ENCODE measurements around the gene SFMBT2.

The SFMBT2 gene

DNA sequence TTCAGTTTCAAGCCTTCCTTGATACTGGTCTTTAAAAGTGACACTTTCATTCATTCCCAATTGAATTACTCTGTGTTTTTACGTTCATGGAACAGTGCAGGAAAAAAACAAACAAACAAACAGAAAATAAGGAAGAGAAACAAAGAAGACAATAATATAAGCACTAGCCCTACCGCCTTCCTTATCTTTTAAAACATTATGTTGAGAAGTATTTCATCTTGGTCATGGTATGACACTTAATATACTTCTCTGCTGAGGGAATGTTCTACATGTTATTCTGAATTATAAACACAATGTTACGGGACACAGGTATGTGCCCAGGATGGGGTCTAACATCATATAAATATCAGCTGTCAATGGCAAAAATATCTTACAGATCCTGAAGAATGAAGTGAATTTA lies 176.7 kb downstream of the SFMBT2 start:
- Mint-ChIP-seq H3K36me3 (ENCODE audit: low read depth) (peaks cover 42% of the 10 kb centered on the region), H3K9me3 (peaks cover 13% of the 10 kb centered on the region), H3K4me1 (peaks cover 13% of the 10 kb centered on the region), H3K27ac (peak overlapping the region in 1 of 3 experiments; percentile 56), H3K4me3 (no peak overlapping the region), H3K27me3 (ENCODE audit: low read depth) (peaks cover 8% of the 10 kb centered on the region)
- TF ChIP-seq, protein P1, sequence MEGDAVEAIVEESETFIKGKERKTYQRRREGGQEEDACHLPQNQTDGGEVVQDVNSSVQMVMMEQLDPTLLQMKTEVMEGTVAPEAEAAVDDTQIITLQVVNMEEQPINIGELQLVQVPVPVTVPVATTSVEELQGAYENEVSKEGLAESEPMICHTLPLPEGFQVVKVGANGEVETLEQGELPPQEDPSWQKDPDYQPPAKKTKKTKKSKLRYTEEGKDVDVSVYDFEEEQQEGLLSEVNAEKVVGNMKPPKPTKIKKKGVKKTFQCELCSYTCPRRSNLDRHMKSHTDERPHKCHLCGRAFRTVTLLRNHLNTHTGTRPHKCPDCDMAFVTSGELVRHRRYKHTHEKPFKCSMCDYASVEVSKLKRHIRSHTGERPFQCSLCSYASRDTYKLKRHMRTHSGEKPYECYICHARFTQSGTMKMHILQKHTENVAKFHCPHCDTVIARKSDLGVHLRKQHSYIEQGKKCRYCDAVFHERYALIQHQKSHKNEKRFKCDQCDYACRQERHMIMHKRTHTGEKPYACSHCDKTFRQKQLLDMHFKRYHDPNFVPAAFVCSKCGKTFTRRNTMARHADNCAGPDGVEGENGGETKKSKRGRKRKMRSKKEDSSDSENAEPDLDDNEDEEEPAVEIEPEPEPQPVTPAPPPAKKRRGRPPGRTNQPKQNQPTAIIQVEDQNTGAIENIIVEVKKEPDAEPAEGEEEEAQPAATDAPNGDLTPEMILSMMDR (IDR thresholded peaks at IDR 0.05; ENCODE audit: unreplicated experiment in 3 of 3), result no peak

DNA sequence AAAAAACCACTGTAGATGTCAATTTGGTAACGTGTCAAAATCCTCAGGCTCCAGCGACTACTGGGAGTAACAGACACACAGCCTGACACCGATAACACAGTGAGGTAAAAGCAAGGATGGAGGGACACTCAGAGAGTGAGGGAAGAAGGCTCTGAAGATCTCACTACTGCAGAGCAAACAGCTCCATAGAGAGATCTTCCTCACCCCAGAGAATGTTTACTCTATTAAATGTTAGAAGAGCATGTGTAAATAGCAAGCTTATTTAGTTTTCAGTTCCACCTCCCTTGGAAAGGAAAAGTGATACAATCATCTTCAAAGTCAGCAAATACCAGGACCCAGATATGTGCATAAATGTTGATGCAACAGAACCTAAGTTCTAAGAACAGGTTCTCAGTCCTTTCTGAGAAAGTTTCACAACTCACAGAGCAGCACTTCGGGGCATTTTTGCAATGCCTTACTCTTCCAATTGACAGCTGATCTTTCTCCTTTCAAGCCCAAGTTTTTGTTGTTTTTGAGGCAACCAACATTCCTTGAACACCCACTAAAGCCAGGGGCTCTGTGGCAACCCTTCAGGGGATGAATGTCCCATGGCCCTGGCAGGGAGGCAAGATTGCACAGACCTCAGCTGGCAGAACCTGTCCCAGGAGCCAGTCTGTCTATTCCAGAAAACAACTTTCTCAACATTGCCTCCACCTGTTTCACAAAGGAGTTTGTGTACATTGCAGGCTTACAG lies 177.4 kb downstream of the SFMBT2 start:
- Mint-ChIP-seq H3K9me3 (peaks cover 13% of the 10 kb centered on the region), H3K4me3 (no peak overlapping the region), H3K27me3 (ENCODE audit: low read depth) (peaks cover 14% of the 10 kb centered on the region), H3K36me3 (ENCODE audit: low read depth) (peaks cover 42% of the 10 kb centered on the region), H3K27ac (peak overlapping the region in 2 of 3 experiments; percentile 50 to 56), H3K4me1 (peaks cover 13% of the 10 kb centered on the region)
- TF ChIP-seq, protein P1 (IDR thresholded peaks at IDR 0.05; ENCODE audit: unreplicated experiment in 3 of 3), result no peak

DNA sequence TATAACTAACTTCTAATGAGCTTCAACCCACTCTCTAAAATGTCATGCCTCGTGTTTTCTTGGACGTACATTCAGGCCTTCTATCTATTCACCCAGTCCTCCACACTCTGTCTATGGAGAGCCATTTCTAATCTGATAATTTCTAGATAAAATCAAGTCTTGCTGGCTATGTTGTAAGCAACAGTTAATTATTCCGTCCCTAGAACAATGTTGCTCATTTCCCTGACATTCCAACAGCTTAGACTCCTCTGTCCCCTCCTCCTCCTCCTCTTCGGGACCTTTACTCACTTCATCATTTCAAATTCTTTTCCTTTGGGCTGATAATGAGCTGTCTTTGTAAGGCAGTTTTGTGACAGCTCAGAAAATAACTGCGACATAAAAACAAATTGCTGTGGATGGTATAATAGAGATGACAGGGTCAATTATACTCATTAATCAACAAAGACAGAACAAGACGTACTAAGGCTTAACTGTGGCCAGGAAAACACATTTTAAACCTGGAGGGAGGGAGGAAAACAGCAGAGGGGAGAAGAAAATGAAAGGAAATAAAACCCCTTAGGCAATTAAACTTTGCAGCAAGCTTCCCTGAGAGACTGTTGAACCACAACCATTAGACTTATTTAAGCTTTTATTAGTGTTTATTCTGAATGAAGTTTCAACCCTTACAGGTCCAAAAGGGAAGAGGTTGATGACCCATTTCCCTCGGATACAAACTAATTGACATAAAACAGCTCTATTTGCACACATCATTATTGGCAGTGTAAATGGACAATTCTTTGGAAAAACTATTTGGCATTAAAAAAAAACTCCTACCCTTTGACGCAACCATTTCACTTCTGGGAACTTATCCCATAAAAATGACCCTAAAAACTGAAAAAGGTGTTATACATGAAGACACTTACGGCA lies 179.1 kb downstream of the SFMBT2 start:
- TF ChIP-seq, protein P1 (IDR thresholded peaks at IDR 0.05; ENCODE audit: unreplicated experiment in 3 of 3), result no peak
- H3K27me3 Mint-ChIP-seq (ENCODE audit: low read depth), result peaks cover 19% of the 10 kb centered on the region
- H3K4me3 Mint-ChIP-seq, result peak overlapping the region in 2 of 3 experiments; percentile 9 to 13
- peaks cover 16% of the 10 kb centered on the region for H3K9me3 Mint-ChIP-seq
- peak overlapping the region; percentile 34 to 81 (median 36) for H3K27ac Mint-ChIP-seq
- peaks cover 47% of the 10 kb centered on the region for H3K36me3 Mint-ChIP-seq (ENCODE audit: low read depth)
- peaks cover 13% of the 10 kb centered on the region for H3K4me1 Mint-ChIP-seq

DNA sequence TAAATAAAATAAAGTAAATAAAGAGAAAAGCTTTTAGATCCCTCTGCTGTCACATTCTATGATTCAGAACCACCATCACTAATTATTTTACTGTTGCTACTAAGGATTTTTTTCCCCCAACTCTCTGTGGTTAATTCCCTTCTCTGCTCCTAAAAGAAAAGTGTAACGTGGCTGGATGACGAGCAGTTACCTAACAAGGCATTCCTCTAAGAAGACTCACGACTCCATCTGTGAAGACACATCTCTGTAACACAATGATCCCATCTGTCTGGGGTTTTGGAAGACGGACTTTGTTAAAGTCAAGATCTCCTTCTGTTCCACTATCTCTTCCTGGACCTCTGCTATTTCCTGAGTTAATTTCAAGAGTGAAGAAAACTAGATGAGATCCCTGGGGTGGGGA lies 179.9 kb downstream of the SFMBT2 start:
- Mint-ChIP-seq H3K4me1 (peaks cover 13% of the 10 kb centered on the region), H3K27me3 (ENCODE audit: low read depth) (peaks cover 19% of the 10 kb centered on the region), H3K36me3 (ENCODE audit: low read depth) (peaks cover 49% of the 10 kb centered on the region), H3K27ac (peak overlapping the region; percentile 34 to 81 (median 36)), H3K9me3 (peaks cover 12% of the 10 kb centered on the region), H3K4me3 (no peak overlapping the region)
- TF ChIP-seq, protein P1 (IDR thresholded peaks at IDR 0.05; ENCODE audit: unreplicated experiment in 3 of 3), result no peak

DNA sequence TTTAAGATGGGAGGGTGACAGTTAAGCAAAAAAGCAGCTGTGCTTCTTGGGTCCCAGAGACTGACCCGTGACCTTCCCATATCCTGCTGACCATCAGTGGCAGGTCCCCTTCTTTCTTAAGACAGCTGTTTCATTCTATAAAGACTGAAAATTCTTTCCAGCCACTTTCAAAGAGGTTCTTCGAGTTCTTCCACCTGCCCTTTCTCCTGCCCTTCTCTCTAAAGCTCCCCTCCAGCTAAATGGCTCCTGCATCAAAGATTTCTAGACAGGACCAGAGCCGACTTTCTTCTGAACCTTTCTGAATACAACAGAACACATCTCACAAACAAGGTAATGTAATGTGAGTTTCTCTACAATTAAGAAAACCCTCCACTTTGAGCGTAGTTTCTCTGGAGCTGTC lies 180.8 kb downstream of the SFMBT2 start:
- Mint-ChIP-seq H3K27me3 (ENCODE audit: low read depth) (peaks cover 11% of the 10 kb centered on the region), H3K4me1 (peaks cover 13% of the 10 kb centered on the region), H3K27ac (peak overlapping the region in 2 of 3 experiments; percentile 13 to 20), H3K9me3 (peaks cover 7% of the 10 kb centered on the region), H3K4me3 (no peak overlapping the region), H3K36me3 (ENCODE audit: low read depth) (peaks cover 50% of the 10 kb centered on the region)
- TF ChIP-seq, protein P1 (IDR thresholded peaks at IDR 0.05; ENCODE audit: unreplicated experiment in 3 of 3), result no peak
